A549 (cell line): Measurements from ENCODE around the gene INKA2.

ENCODE experiments used
- BHLHE40 ChIP-seq: IDR thresholded peaks from 2 replicates; pipeline ENCODE4 v1.6.1; 2012; ENCODE audit warnings: low read depth, low read length, inconsistent platforms
- CTCF ChIP-seq: fragments of >200 bp; sonication (Bioruptor Twin); formaldehyde crosslinking; IDR thresholded peaks from 3 replicates; pipeline ENCODE4 v1.5.1; 2016
- HDAC2 ChIP-seq: fragments of 200-600 bp; sonication (generic); IDR thresholded peaks from 2 replicates; pipeline ENCODE4 v1.6.1; 2016
- JUNB ChIP-seq: fragments of >200 bp; sonication (Bioruptor Twin); formaldehyde crosslinking; IDR thresholded peaks from 2 replicates; pipeline ENCODE4 v1.6.1; 2016
- KDM5A ChIP-seq: fragments of 200-600 bp; sonication (generic); IDR thresholded peaks from 2 replicates; pipeline ENCODE4 v1.6.1; 2016; ENCODE audit warnings: antibody characterized with exemption, mild to moderate bottlenecking
- POLR2A ChIP-seq: IDR thresholded peaks from 2 replicates; pipeline ENCODE4 v1.6.1; 2012; ENCODE audit warnings: mild to moderate bottlenecking, low read length
- REST ChIP-seq: fragments of 200-600 bp; sonication (generic); IDR thresholded peaks from 2 replicates; pipeline ENCODE4 v1.6.1; 2016; ENCODE audit warnings: antibody characterized with exemption, mild to moderate bottlenecking, moderate library complexity
- TP53 ChIP-seq: fragments of 250-450 bp; sonication (Bioruptor Pico); IDR thresholded peaks from 2 replicates; pipeline ENCODE4 v1.5.0; 2021; ENCODE audit warnings: mild to moderate bottlenecking, moderate library complexity
- USF2 ChIP-seq: fragments of 450-650 bp; IDR thresholded peaks from 2 replicates; pipeline ENCODE4 v1.6.1; 2014; ENCODE audit warnings: antibody characterized with exemption

- TF ChIP-seq REST (no peak), CTCF (no peak), USF2 (no peak), HDAC2 (no peak), BHLHE40 (no peak), POLR2A (no peak), TP53 (CRISPR knock-in tag) (no peak), JUNB (no peak), KDM5A (no peak)
Measured at GRCh38 chr1:111696330-111696729, 42.9 kb downstream of the INKA2 start.
